Mucosa of gallbladder (tissue), 1 donor: ENCODE results near the gene CEP85L. TPM values are rescaled to one million over a fixed set of nuclear protein-coding genes. Genes with fewer than 3 reads are reported as not detected.
A peak's percentile ranks its signal among the peaks of the same experiment; 100 is the strongest.

Experiments used
- DNase-seq: peaks from one replicate; pipeline ENCODE4 v3.0.0-alpha.2; 2020; ENCODE audit warnings: low spot score
- total RNA-seq: library from RNA; stranded (reverse); gene quantifications from one replicate; pipeline ENCODE4 v1.2.1, GENCODE V29; 2021
- donor health status: DM: no; HTN: no; CAD: no.

Gene CEP85L
- total RNA-seq, result 9.7 TPM

DNA sequence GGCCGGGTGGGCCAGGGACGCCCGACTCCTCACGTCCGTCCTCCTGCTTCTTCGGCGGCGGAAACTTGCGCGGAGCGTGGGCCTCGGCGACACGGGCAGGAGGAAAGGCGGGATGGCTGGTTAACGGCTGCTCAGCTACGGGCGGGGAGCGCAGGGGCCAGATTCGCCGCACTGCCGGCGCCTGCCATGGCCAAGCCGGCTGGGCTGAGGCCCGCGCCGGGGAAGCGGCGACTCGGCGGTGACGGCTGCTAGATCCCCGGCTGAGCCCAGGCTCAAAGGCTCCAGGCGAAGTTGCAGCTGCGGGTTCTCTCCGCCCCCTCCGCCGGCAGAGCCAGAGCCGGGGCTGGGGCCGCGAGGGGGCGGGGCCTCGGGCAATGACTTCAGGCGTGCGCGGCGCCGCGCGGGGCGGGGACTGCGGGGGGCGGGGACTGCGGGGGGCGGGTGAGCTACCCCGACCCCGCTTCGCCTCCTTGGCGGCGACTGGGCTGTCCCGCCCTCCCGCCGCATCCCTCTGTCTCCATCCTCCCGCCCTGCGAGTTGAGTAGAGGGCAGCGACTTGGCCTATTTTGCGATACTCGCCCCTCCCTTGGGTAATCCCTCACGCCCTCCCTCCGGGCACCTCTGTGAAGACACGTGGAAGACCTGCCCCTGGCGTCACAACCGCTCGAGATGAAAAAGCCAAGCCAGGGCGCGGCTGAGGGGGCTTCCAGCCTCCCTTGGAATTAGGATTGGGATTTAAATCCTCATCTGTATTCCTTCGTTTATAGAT, at the start of gene CEP85L:
Gene CEP85L, minus strand, starts transcription at position 310 of the 769 bp plus-strand sequence. CDS start 322 bp downstream, outside the sequence.
- DNase-seq, result peak; percentile 90

DNA sequence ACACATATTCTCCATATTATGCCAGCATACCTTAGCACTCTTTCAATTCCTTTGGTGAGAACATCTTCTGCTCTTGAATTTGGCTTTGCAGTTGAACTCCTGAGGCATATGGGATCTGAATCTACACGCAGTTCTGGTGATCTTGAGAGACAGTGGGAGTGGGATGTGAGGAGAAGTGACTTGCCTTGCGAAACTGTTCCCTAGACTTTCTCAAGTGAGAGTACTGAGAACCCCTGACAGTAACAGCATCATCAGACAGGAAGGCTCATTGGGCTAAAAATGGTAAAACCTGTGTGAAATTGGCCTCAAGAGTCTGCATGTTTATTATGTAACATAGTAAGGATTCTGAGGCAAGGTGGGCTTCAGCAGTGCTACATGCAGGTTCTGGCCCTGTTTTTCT, 49.1 kb upstream of the CEP85L start:
- no peak for DNase-seq

DNA sequence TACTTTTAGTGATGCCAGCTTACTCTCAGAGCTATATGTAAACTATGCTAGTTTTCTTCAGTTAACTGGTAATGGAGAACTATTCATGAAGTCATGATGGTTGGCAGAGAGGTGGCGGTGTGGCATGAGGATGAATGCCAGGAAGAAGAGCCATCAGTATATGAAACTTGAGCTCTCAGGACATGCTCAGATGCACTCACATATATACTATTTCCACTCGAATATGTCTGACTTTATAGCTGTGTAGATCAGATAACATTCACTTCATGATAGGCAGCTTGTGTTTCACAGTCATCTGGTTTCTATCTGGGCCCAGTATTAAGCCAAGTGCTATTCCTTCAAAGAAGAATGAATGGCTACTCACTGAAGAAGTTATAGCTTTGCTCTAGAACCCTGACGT, 46.2 kb upstream of the CEP85L start:
- no peak for DNase-seq

DNA sequence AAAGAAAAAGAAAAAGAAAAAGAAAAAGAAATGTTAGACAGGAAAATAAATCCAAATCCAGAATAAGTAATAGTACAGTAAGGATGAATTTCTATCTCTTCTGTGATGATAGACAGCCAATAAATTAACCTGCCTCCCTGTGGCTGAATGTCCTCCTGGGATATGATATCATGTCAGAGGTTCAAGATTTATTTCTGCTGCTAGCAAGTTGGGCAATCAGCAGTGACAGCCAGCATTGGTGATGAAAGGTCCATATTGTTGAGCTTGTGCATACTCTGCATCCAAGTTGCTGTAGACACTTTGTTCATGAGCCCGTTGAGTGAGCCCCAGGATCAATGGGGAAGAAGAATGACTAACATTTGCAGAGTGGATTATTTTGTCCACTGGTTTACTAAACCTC, 44.9 kb upstream of the CEP85L start:
- no peak for DNase-seq

DNA sequence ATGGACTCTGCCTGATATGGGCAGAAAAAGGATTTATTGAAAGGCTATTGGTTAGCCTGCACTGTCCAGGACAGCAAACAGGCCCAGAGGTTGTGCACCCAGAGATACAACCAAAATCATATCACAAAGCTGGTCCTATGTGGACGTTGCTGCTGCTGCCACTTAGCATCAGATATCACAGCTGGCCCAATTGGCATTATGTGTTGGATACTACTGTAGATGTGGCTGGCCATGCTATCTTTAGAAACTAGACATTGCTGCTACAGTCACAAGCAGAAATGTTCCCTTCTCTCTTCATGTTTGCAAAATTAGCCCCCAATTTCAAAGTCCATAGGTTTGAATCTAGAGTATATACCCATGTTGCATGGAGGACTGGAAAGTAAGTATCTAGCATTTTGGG, 42.2 kb upstream of the CEP85L start:
- no peak for DNase-seq

DNA sequence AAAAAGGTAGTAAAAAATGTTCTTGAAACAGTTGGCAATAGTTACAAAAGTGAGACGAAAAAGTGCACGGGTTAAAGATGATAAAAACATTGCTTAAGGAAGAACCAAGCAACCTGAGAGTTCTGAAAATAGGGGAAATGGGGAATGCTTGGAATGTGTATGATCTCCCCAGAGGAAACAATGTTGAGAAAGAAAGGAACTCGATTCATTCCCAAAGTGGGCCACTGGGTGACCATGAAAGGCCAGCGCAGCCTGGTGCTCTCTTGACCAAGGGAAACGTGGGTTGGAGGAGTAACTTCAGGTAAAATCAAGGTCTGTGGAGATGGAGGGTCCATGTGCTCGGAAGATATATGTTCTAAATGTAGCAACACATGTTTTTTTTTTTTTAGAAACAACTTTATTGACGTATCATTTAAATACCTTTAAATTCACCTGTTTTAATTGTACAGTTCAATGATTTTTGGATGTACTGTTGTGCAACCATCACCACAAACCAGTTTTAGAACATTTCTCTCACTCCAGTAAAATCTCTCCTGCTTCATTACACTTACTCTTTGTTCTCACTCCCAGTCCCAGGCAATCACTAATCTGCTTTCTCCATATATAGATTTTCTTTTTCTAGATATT, 34.5 kb upstream of the CEP85L start:
- DNase-seq, result no peak

DNA sequence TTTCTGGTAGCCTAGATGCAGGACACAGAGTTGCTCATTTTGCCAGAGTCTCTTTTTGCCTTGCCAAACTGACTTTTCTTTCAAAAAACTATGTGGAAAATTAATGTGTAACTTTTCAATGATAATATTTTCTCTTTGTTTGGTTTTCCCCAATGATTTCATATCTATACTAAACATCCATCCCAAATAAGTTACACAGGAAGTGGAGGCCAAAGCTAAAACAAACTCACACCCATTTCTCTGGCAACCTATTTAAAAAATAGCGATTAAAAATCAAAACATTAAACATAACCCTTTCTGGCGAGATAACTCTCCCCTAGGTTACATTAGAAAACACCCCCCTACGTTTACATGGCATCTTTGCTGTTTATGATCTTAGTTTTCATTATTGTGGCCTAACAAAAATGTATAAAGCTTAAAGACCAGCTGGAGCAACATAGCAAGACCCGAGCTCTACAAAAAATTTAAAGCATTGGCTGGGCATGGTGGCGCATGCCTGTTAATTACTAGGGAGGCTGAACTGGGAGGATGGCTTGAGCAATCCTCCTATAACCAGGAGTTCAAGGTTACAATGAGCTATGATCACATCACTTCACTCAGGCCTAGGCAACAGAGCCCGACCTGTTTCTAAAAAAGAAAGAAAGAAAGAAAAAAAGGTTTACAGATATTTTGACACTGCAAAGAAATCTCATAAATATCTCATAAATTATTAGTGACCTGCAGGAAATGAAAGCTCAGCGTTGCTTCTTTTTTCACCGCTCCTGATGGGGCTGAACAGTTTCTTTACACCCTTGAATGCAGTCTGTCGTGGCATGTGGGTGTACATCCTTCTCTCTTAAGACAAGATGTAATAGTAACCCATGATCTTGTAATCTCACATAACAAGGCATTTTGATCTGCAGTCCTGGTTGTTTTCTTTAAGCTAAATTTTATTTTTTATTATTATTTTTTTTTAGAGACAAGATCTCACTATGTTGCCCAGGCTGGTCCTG, 32.8 kb upstream of the CEP85L start:
- DNase-seq, result no peak

DNA sequence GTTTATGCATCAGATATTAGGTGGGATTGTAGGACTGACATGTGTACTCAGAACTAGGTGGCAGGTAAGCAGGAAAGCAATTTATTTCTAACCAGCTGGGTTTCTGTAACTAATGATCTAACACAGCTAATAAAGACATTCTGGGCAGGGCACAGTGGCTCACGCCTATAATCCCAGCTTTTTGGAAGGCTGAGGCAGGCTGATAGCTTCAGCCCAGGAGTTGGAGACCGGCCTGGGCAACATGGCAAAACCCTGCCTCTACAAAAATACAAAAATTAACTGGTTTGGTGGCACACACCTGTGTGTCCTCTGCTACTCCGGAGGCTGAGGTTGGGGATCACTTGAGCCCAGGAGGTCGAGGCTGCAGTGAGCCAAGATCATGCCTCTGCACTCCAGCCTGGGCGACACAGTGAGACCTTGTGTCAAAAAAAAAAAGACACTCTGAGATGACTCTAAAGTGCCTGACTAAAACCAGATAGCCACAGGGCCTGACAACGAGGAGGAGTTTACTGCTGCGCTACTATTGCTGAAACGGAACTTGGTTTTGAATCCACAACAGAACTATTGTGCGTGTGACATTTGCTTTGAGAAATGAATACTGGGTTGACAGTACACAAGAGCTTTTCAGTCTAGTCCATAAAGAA, 29.2 kb upstream of the CEP85L start:
- DNase-seq, result no peak

DNA sequence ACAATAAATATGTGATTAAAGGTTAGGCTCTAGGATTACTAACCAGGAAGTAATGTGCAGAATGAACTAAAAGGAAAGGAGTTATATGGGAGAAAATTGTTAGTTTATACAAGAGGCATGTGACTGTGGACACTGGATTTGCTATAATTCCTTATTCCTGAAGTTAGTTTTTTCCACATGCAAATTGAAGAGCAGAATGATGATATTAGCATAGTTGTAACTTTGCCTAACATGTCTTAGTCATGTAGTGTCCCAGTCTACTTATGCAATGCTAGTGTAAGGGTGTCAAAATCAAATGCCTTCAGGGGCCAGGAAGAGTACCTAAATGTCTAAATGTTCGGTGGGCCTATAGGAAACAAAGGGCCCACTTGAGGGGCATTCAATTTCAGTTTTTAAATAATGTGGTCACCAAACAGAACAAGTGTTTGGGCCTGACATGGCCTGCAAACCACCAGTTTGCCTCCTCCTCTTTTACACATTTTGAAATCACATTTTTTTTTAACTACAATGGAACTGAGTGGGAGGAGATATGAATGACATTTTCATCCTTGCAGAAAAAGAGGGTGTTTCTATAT, 28.0 kb upstream of the CEP85L start:
- no peak for DNase-seq

DNA sequence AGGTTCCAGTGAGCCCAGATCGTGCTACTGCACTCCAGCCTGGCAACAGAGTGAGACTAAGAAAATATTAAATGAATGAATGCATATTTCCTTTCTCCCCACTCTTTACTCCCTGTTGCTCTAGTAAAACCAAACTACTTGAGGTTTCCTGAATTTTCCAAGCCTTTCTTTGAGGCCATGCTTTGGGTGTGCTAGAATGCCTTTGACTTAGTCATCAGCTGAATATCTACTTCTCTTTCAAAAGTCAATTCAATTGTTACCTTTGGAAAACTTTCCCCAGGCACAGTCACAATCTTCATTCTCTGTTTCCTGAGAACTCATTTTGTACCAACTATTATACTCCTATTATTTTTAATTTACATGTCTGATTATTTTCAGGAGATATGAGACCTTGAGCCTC, 27.5 kb upstream of the CEP85L start:
- DNase-seq, result no peak

DNA sequence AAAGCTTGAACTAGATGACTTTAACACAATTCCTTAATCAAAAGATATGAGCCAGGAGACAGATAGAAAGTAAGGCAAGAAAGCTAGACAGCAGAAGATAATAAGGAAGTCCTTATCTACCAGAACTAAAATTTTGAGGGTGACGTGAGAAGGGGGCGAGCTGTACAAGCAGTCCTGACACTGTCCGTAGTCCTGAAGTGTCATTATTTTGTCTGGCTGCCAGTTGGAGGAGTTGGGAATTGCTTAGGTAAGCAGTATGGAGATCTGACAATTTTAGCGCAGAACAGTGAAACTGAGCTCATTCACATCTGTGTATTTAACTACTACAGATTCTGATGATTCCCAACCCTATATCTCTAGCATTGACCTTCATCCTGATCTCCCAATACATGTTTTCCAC, 25.8 kb upstream of the CEP85L start:
- no peak for DNase-seq

DNA sequence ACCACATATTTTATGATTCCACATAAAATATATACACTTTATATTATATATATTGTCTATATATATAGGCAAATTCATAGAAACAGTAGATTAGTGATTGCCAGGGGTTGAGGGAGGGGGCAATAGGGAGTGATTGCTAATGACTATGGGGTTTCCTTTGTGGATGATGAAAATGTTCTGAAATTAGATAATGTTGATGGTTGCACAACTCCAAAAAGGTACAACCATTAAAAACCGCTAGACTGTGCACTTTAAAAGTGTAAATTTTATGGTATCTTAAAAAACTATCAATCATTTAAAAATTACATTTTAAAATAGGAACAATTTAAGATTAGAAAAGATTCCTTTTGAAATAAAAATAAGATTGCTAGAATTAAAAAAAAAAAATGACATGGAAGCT, 23.8 kb upstream of the CEP85L start:
- no peak for DNase-seq

DNA sequence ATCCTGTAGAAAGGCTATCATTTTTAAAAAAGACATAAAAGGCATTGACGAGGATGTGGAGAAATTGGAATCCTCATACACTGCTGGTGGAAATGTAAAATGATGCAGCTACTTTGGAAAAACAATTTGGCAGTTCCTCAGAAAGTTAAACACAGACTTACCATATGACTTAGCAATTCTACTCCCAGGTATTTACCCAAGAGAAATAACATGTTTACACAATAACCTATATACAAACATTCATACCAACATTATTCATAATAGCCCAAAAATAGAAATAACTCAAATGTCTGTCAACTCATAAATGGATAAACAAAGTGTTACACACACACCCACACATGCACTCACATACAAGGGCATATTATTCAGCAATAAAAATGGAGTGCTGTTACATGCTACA, 23.4 kb upstream of the CEP85L start:
- DNase-seq, result no peak

DNA sequence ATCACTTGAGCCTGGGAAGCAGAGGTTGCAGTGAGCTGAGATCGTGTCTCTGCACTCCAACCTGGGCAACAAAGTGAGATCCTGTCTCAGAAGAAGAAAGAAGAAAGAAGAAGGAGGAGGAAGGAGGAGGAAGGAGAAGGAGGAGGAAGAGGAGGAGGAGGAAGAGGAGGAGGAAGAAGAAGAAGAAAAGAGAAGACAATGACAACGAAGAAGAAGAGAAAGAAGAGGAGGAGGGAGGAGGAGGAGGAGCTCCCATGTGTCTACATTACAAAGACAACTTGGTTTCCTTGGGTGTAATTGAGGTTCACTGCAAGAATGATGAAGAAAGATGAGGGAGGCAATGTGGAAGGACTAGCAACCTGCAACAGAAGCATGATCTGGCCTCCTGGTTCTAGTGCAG, 21.3 kb upstream of the CEP85L start:
- DNase-seq, result no peak

DNA sequence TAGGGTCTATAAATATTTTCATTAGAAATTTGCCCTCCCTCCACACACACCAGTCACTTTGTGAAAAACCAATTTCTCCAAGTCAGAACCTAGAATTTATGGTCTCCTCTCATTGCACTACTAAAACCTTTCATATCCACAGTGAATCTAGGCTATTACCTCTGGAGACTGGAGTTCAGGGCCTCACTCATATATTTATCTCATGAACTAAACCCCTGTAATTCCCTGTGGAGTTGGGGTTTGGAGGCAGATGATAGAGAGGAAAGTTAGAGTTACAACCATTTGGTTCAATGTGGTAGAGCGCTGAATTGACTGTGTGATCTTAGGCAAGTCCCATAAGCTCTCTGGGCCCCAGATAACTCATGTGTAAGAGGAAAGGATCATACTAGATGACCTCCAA, 18.2 kb upstream of the CEP85L start:
- DNase-seq, result no peak

DNA sequence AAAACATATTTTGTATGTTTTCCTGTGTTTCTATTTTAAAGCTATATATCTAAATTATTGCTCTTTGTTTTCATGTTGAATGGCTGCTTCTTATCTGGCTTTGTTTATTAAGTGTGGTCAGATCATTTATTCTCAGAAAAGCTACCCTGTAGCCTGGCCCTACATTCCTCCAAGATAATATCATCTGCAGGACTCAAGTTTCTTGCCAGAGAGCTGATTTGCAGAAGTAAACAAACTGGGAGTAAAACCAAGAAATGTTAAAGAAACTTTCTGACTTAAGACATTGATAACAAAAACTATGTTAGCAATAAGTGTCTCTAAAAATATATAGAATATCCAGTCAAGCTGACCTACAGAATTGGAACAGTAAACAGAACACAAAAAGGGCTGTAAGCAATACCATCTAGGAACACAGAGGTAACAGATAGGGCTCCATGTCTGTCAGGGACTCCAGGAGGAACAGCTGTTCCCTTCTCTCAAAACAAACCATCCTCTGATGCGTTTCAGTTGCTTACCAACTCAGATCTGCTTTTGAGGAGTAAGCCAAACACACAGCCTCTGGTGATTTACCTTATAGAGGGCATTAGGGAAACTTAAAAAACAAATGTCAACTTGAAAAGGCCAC, 17.5 kb upstream of the CEP85L start:
- no peak for DNase-seq

DNA sequence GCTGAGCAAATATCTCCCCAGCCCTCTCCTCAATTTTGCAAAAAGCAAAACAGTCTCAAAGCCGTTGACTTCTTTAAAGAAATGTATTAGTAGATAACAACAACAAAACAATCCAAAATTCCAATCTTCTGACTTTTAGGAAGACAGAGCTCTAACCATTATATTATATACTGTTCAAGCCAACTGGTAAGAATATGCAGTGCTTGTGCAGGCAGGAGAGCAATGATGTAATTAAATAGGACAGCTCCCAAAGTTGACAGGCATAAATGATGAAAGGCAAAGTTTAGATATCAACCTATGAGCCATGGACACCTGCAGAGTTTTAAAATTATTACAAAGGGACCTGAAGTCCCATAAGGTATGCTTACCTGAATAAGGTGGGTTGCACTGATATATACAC, 16.6 kb upstream of the CEP85L start:
- DNase-seq, result no peak

DNA sequence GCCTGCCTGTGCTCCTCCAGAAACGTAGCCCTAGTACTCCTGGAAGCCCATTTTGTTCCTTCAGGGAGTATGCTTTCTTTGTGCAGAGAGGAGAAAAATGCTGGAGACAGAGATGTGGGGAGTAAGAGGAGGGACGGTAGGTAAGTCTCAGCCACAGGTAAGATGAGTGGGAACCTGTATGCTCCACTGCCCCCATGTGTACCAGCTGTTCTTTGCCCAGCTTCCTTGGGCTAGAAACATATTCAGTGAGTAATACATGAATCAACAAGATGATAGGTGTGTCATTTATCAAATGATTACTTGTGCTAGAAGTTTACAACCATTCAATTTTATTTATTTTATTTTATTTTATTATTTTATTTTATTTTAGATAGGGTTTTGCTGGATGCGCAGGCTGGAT, 13.6 kb upstream of the CEP85L start:
- DNase-seq, result no peak

DNA sequence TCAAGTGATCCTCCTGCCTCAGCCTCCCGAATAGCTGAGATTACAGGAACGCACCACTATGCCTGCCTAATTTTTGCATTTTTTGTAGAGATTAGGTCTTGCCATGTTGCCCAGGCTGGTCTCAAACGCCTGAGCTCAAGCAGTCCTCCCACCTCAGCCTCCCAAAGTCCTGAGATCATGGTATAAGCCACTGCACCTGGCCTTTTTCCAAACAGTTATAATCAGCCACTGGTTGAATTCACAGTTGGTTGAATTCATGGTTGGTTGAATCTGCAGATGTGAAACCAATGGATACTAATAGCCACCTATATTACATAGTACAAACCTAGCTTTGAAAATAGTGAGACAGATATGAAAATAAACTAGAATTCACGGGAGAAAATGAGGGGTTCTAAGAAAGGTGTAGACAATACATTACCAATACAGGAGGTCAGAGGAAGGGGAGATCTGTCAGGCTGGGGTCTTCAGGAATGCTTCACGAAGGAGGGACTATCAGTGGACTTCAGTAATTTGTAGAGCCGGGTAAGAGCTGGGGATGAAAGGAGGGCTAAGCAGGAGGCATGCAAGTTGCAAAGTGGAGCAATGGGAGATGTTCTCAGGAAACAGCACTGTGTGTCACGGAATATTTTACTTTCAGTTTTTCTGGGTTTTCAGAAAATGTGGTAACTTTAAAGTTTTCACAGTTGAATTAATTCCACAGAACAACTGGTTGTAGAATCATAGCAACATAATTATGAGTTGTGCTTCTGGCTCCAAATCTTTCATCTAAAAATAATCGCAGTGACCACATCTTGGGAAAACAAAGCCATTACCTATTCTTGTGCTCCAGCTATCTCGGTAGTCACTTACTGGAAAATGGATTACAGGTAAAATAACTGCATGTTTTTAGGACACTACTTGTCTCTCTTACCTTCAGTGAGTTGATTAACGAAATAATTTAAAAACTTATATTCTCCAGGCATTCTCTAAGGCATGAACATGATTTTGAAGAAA, 12.9 kb upstream of the CEP85L start:
- DNase-seq, result no peak

DNA sequence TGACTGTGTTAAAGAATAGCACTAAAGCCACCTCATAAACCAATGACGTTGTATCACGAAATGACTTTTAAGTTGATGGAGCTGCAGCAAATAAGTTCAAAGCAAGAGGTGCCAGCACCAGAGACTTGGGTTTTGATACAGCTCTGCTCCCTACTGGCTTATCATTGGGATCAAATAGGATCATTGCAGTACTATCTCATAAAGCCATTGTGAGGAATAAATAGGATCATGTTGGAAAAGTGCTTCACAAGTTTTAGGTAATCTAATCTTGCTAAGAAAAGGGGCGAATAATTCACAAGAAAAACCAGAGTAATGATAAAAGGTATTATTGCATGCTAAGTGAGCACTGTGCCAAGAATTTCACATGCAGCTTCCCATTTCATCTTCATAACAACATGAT, 10.4 kb upstream of the CEP85L start:
- no peak for DNase-seq
